Measurements from ENCODE around the gene KIF15.

- no peak for TF ChIP-seq POLR2A (IDR thresholded peaks at IDR 0.05)
- no peak for TF ChIP-seq POLR2AphosphoS5 (IDR thresholded peaks at IDR 0.05)
- TF ChIP-seq CTCF (IDR thresholded peaks at IDR 0.05): no peak
- TF ChIP-seq EP300 (IDR thresholded peaks at IDR 0.05; ENCODE audit: low read depth): no peak
Observed at GRCh38 chr3:44890852-44891251, 129.3 kb downstream of the KIF15 start.
